Vagina (tissue), 2 donors: ENCODE measurements around the gene CFDP1. TPM values are rescaled to one million over a fixed set of nuclear protein-coding genes. Genes with fewer than 3 reads are reported as not detected.
"Not testable (repeated sequence)": the region's sequence is repeated elsewhere in the genome, so short reads cannot be mapped to it uniquely, and the experiment has no call there.

Source experiments
- DNase-seq, 2 donors: peaks; one replicate each; pipeline ENCODE4 v3.0.0-alpha.2; 2017; ENCODE audit errors: extremely low spot score in 2 of 2
- H3K27ac ChIP-seq: fragments of 200-600 bp; sonication (generic); one replicate; pipeline ENCODE4 v1.5.1; 2019
- H3K27me3 ChIP-seq: fragments of 200-600 bp; sonication (generic); one replicate; pipeline ENCODE4 v1.5.1; 2019
- H3K36me3 ChIP-seq, 2 donors: fragments of 200-600 bp; sonication (generic); one replicate each; pipeline ENCODE4 v1.5.1; 2017 to 2019
- H3K4me1 ChIP-seq: fragments of 200-600 bp; sonication (generic); one replicate; pipeline ENCODE4 v1.5.1; 2019
- H3K4me3 ChIP-seq, 2 donors: fragments of 200-600 bp; sonication (generic); 1 replicate in 1 of 2; 2 replicates in 1 of 2; pipeline ENCODE4 v1.5.1; 2016 to 2019
- H3K9me3 ChIP-seq: fragments of 200-600 bp; sonication (generic); one replicate; pipeline ENCODE4 v1.5.1; 2019
- CTCF ChIP-seq, 3 experiments: fragments of 450-650 bp in 2 of 3; fragments of 200-600 bp in 1 of 3; sonication (generic) in 1 of 3; IDR thresholded peaks; one replicate each; pipeline ENCODE4 v1.5.1; 2017 to 2019; ENCODE audit warnings: antibody characterized with exemption in 3 of 3, mild to moderate bottlenecking in 2 of 3, moderate library complexity in 2 of 3
- POLR2A ChIP-seq, 2 donors: fragments of 450-650 bp; IDR thresholded peaks; one replicate each; pipeline ENCODE4 v1.6.1; 2017; ENCODE audit warnings: antibody characterized with exemption in 2 of 2, mild to moderate bottlenecking in 2 of 2, moderate library complexity in 2 of 2
- POLR2AphosphoS5 ChIP-seq, 2 donors: sonication (generic); formaldehyde crosslinking; IDR thresholded peaks; one replicate each; pipeline ENCODE4 v1.9.0; 2017; ENCODE audit warnings: antibody characterized with exemption in 2 of 2, mild to moderate bottlenecking in 2 of 2, low read depth in 1 of 2; ENCODE audit not compliant: insufficient read depth in 1 of 2
- intact Hi-C: fragments of 100-400 bp; cut with DNase I; formaldehyde crosslinking; loops from one replicate; pipeline ENCODE4 v1.15.1; 2023
- total RNA-seq: library from RNA; depleted of rRNA; stranded (reverse); fragments of >200 nt; gene quantifications from one replicate; pipeline ENCODE4 v1.2.3, GENCODE V29; 2016

The CFDP1 gene
- total RNA-seq, 1 donor from 2014 or later, result 45.7 TPM

GRCh38 chr16:75281826-75282225 is 151.5 kb downstream of the CFDP1 start:
- Histone ChIP-seq H3K4me3 (no peak overlapping the region), H3K27me3 (no peaks in the 10 kb centered on the region), H3K9me3 (no peaks in the 10 kb centered on the region), H3K4me1 (peaks cover 6% of the 10 kb centered on the region), H3K36me3 (no peaks in the 10 kb centered on the region), H3K27ac (no peak overlapping the region)
- intact Hi-C loops, result no loop called here
- TF ChIP-seq POLR2A (IDR thresholded peaks at IDR 0.05), result no peak
- no peak for TF ChIP-seq CTCF (IDR thresholded peaks at IDR 0.05)
- no peak for TF ChIP-seq POLR2AphosphoS5 (IDR thresholded peaks at IDR 0.05; ENCODE audit: insufficient read depth in 1 of 2, low read depth in 1 of 2)
- DNase-seq, result no peak

- H3K4me1 ChIP-seq, H3K27me3 ChIP-seq, H3K27ac ChIP-seq, H3K9me3 ChIP-seq, H3K36me3 ChIP-seq, H3K4me3 ChIP-seq, DNase-seq, intact Hi-C loops: not testable (repeated sequence)
These were observed 152.3 kb downstream of the CFDP1 start for GRCh38 chr16:75281009-75281408.

- no peak overlapping the region for H3K27ac ChIP-seq
- H3K9me3 ChIP-seq, result no peaks in the 10 kb centered on the region
- intact Hi-C loops, result no loop called here
- no peak for DNase-seq
- H3K27me3 ChIP-seq, result no peaks in the 10 kb centered on the region
- no peak overlapping the region for H3K4me3 ChIP-seq
- no peaks in the 10 kb centered on the region for H3K36me3 ChIP-seq
- H3K4me1 ChIP-seq, result peaks cover 6% of the 10 kb centered on the region
- TF ChIP-seq POLR2A (IDR thresholded peaks at IDR 0.05), result no peak
- TF ChIP-seq CTCF (IDR thresholded peaks at IDR 0.05), result no peak
- no peak for TF ChIP-seq POLR2AphosphoS5 (IDR thresholded peaks at IDR 0.05; ENCODE audit: insufficient read depth in 1 of 2, low read depth in 1 of 2)
These were observed 152.9 kb downstream of the CFDP1 start for GRCh38 chr16:75280331-75280804.

GRCh38 chr16:75279305-75279704 is 154.0 kb downstream of the CFDP1 start:
- Histone ChIP-seq H3K4me3 (no peak overlapping the region), H3K9me3 (no peaks in the 10 kb centered on the region), H3K4me1 (peaks cover 6% of the 10 kb centered on the region), H3K36me3 (no peaks in the 10 kb centered on the region), H3K27ac (no peak overlapping the region), H3K27me3 (no peaks in the 10 kb centered on the region)
- DNase-seq, result no peak
- intact Hi-C loops, result no loop called here
- TF ChIP-seq POLR2A (IDR thresholded peaks at IDR 0.05) (no peak), CTCF (IDR thresholded peaks at IDR 0.05) (no peak), POLR2AphosphoS5 (IDR thresholded peaks at IDR 0.05; ENCODE audit: insufficient read depth in 1 of 2, low read depth in 1 of 2) (no peak)

DNA sequence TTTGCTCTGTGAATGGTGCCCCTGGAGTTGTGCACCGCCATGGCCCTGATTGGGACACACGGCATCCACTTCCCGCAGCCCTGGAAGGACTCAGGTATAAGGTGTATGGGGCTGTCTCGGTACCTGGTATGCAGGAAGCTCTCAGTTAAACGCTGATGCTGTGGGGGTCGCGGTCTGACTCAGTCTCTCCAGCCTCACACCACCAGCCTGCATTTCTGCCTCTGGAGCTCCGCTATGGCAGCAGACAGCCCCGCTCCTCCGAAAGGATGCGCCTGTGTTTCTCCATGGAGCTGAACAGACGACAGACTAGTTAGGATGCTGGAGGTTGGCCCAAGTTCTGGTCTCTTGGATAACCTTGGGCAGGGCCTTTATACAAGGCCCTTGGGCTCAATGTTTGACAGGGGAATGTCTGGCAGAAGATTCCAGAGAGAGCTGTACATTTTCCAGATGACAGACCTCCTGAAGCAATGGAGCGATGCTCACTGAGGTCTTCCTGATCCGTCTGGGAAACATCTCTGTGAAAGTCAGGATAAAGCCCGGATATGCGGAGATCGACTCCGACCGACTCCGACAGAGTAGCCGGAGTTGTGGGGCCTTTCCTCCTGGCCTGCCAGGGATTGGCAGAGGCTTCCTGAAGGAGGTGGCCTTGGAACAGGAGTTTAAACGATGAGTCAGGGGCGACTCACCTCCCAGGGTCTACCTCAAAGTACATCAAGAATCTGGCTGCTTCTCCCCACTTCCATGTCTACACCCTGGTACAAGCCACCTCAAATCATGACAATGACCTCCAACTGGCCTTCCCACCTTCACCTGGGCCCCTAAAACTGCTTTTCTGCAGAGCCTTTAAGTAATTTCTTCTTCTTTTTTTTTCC is 160.0 kb downstream of the CFDP1 start:
- H3K27me3 ChIP-seq, result no peaks in the 10 kb centered on the region
- no peak overlapping the region for H3K4me3 ChIP-seq
- intact Hi-C loops, result no loop called here
- TF ChIP-seq POLR2AphosphoS5 (IDR thresholded peaks at IDR 0.05; ENCODE audit: insufficient read depth in 1 of 2, low read depth in 1 of 2) (no peak), POLR2A (IDR thresholded peaks at IDR 0.05) (no peak)
- no peaks in the 10 kb centered on the region for H3K9me3 ChIP-seq
- no peaks in the 10 kb centered on the region for H3K36me3 ChIP-seq
- no peak overlapping the region for H3K27ac ChIP-seq
- DNase-seq, result no peak
- no peaks in the 10 kb centered on the region for H3K4me1 ChIP-seq

DNA sequence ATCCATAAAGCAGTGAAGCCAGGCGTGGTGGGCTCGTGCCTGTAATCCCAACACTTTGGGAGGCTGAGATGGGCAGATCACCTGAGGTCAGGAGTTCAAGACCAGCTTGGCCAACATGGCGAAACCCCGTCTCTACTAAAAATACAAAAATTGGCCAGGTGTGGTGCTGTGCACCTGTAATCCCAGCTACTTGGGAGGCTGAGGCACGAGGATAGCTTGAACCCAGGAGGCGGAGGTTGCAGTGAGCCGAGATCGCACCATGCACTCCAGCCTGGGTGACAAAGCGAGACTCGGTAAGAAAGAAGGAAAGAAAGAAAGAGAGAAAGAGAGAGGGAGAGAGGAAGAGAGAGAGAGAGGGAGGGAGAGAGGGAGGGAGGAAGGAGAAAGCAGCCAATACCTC is 160.7 kb downstream of the CFDP1 start:
- H3K27ac ChIP-seq, DNase-seq, H3K27me3 ChIP-seq, H3K9me3 ChIP-seq, intact Hi-C loops, H3K4me3 ChIP-seq, H3K4me1 ChIP-seq, H3K36me3 ChIP-seq: not testable (repeated sequence)
